ENCODE data around the gene ATP5PB.

Gene ATP5PB

DNA sequence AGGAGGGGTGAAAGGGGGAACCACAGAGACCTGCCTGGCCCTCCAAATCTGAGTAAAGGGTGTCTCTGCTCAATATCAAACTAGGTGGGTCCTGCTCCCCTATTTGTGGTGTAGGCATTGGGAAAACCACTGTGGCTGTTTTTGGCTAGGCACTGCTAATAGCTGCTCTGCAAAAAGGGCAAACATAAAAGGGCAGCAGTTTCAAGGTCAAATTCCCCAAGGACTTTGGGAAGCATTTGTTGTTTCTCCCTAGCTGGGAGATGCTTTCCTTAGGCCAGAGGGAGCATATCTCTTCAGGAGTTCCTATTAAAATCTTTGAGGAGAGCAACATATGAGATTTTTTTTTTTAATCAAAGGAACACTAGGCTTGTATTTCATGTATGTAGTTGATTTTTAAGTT, 26.9 kb downstream of the ATP5PB start:
- DNase-seq, result no peak

- peak in 4 of 6 experiments; percentile 22 to 84 (median 72) for DNase-seq
These were observed 27.6 kb downstream of the ATP5PB start for GRCh38 chr1:111476761-111477309.

- DNase-seq, result no peak
These were observed 31.4 kb downstream of the ATP5PB start for GRCh38 chr1:111480674-111481073.

DNA sequence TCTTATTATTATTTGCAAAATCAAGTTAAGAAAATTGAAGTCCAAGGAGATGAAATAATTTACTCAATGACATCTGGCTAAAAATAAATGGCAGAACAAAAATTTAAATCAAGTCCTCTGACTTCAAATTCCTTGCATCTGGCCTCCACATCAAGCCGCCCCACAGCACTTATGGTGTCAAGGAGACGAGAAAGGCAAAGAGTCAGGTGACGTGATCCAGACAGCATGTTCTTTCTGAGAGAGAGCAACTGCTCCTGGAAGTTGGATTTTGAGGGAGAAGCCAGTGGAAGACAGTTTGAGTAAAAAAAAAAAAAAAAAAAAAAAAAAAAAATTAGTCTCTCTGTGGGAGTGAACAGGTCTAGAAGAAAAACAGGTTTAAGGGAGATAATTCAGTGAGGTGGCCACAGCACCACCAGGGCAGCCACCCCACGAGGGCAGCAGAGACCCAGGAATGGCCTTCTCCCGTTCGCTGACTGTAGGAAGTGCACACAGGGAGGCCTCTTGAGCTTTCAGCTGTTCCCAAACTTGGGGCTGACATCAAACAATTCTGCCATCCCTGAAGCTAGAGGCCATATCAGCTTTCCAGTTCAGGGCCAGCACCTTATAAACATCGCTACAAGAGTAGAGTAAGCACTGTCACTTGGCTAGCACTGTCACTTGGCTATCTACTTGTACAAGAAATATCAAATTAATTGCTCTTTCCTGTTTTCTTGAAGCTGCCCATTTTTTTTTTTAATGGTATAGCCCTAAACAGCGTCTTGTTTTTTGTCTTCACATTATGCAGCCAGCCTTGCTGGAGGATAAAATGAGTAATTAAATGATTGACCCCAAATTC, 32.3 kb downstream of the ATP5PB start:
- DNase-seq, result peak in 5 of 6 experiments; percentile 40 to 58 (median 45)

GRCh38 chr1:111483166-111483565, 33.9 kb downstream of the ATP5PB start:
- no peak for DNase-seq

- DNase-seq, result no peak
These were observed 34.6 kb downstream of the ATP5PB start for GRCh38 chr1:111483876-111484275.

DNA sequence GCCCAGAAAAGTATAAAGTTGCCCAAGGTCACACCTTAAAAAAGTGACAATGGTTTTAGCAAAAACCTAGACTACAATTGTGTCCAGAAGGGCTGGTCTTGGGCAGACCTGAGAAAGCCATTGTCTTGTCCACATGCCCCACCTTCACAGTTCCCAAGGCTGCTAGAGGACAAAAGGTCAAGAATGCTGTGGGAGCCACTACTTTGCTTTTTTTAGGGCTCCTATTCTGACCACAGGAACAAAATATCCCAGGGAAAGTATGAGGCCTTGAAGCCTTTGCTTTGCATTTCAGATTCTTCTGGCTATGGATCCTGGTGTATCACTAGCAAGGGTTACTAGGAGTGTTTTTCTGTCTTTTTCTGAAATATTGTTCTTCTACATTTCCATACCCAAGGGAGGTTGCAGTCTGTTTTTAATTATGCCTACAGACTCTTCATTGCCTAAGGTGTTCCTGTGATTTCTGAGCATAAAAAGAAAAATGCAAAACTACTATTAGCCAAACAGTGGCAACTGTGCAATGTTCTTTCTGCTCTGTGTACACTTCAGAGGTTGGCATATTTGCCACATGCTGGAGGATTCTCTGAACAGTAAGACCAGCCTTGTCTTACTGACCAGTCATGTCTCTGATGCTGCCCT, 35.2 kb downstream of the ATP5PB start:
- DNase-seq, result no peak

DNA sequence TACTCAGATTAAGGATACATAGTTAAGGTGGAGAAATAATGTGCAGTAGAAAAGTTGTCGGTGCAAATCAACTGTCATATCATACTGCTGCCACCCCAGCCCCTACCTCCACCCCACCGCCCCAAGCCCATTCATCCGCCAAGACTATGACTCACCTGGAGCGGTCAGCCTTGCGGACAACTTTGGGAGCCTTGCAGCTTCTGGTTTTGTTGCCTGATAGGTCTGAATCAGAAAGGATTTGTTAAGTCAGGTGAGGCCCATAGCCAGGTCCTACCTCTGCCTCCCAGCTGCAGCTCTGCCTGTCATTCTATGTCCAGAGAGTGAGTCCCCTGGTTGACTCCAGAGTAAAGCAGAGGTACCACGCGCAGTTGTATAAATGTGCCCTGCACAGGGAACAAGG, 37.2 kb downstream of the ATP5PB start:
- no peak for DNase-seq

DNA sequence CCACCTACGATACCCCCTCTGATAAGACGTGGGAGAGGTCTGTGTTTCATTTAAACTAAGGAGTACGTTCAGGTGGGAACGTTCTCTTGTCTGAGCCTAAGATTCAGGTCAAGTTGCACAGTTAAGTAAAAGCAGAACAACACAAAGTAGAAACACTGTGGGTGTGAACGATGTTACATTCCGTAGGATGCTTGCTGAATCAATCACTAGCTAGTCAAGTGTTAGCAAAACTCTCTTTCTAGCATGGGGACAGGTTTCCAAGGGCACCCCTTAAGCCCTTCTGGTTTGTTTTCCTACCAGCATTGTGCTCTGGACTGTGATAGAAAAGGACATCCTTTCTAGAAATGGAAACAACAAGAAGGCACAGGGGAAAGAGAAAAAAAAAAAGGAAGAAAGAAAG, 37.9 kb downstream of the ATP5PB start:
- DNase-seq, result no peak

- DNase-seq, result no peak
These were observed 39.4 kb downstream of the ATP5PB start for GRCh38 chr1:111488669-111489068.

- DNase-seq, result no peak
These were observed 40.3 kb downstream of the ATP5PB start for GRCh38 chr1:111489604-111490003.

- no peak for DNase-seq
These were observed 41.0 kb downstream of the ATP5PB start for GRCh38 chr1:111490220-111490619.

DNA sequence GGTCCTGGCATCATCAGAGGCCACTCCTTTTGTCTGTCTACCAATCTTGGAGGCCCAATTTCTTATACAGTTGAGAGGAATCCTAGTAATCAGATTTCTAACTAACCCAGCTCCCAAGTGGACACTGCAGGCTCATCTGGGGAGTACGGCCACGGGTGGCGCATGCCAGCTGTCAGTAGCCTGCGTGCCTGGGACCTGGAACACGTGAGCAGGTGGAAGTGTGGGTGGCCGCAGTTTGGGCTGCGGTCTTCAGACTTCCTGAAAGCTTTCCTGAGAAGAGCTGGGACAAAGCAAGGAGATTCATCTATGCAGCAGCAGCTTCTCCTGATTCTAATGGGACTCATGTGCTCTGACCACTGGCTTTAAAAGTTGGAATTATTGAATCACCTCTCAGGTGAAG, 41.8 kb downstream of the ATP5PB start:
- DNase-seq, result no peak

DNA sequence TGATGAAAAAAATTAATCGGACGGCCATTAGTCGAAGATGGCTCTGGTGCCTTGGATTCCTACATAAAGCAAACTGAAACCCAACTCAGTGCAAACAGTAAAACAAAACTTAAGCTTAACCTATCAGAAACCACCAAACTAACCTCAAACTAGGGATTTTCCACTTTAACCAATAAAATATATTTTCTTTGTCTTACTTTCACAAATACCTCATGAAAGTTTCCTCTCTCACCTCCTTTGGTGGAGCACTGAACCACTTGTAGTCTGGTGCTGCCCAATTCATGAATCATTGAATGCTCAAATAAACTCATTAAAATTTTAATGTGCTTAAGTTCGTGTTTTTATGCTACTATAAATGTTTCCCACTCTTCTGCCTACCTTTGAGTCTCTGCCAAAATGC, 47.1 kb downstream of the ATP5PB start:
- DNase-seq, result no peak

- no peak for DNase-seq
These were observed 48.3 kb downstream of the ATP5PB start for GRCh38 chr1:111497592-111497991.

DNA sequence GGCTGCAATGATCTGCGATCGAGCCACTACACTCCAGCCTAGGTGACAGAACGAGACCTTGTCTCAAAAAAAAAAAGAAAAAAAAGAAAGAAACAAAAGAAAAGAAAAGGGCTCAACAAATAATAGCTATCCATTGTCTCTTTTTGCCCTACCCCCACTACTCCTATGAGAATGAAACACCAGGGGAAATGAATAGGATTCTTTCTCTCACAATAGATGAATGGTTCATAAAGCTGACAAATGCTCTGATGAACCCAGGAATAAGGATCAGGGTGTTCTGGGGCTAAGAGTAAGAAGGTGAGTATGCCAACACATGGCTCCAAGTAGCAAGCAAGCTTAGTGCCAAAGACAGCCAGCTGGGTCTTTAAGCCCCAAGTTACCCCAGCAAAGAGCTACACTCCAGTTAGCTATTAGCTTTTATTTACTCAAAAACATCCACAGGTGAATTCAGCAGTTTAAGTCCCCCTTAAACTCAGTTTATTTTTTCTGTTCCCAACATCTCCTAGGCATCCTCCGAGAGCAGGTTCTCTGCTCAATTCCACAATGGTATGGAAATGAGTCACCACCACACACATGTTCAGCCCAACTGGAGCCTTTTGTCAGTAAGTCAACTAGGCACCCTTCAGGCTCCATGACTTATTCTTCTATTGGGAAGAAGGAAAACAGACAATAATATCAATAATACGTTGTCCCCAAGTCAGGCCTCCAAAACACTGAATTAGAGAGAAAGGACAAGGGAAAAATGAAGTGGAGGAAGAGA, 49.9 kb downstream of the ATP5PB start:
- no peak for DNase-seq

DNA sequence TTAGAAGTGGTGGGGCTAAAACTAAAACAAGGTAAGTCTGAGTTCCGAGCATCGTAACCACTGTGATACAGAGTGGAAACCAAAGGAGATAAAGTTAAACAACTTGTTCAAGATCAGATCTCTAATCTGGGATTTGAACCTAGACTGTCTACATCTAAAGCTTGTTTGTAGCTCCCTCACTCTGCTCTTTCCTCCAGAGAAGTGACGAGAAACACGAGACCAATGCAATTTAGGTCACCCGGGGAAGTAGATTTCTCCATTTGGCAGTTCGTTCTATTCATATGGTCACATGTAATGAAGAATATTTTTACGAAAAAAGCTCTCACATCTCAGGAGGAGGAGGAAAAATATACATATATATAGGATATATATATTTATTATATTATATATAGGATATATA, 52.4 kb downstream of the ATP5PB start:
- DNase-seq, result no peak

- peak in 2 of 6 experiments; percentile 5 to 18 for DNase-seq
These were observed 54.4 kb downstream of the ATP5PB start, which contains the start of the genes ADORA3 and TMIGD3 for GRCh38 chr1:111503585-111504060. TSS of gene ADORA3 (minus strand) at chr1:111503633. CDS start at chr1:111503354, 279 bp downstream. TSS of gene TMIGD3 (minus strand) at chr1:111503633. CDS start at chr1:111503354, 279 bp downstream.

GRCh38 chr1:111504097-111504496, 54.8 kb downstream of the ATP5PB start:
- DNase-seq, result no peak

DNA sequence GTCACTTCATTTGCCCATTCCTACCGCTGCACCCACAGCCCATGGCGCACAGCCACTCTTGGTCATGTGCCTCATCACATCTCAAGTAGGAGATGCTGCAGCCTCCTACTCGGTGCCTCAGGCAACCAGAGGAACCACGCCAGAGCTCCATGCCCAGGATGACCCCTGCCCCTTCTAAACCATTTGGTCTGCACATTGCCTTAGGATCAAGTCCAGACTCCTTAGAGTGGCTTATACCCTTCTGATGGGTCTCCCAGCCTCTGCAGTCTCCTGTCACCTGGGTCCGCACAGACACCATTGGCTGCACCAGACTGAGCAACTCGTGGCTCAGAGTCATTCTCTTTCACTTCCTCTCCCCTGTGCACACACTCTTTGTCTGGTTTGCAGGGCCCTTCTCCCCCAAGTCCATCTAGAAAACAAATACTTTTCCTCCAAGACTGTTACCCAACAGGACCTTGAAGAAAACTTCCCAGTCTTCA, 56.4 kb downstream of the ATP5PB start:
- DNase-seq, result peak in 1 of 6 experiments; percentile 27

DNA sequence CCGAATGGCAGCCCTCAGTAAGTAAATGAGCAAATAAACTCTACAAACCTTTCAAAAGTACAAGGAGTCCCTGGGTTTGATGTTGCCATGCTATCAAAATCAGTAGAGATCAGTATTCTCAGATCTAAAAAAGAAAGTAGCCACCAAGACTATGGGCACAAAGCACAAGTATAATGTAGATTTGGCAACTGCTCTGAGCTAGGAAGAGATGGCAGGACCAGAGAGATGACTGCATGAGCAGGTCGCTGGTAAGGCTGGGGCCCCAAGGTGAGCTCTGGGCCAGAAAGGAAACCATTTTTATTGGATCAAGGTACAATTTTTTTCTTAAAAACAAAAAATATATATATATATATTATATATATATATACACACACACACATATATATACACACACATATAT, 57.3 kb downstream of the ATP5PB start:
- no peak for DNase-seq

GRCh38 chr1:111507411-111508201, 58.3 kb downstream of the ATP5PB start:
- DNase-seq, result peak in 5 of 6 experiments; percentile 24 to 68 (median 43)

Data from stimulated activated naive CD4-positive, alpha-beta T cell (primary cell).